Mesenchymal stem cell (in vitro differentiated cells and primary cell): ENCODE measurements around the gene GABBR2.

Experiments
- DNase-seq: peaks from one replicate; pipeline ENCODE4 v3.0.0-alpha.2; 2013
- H2AFZ ChIP-seq: one replicate; pipeline ENCODE4 v1.6.1; 2013; ENCODE audit warnings: low read depth, mild to moderate bottlenecking, control low read depth, inconsistent platforms, low read length, moderate library complexity
- H2AK5ac ChIP-seq: 2 replicates; pipeline ENCODE4 v1.6.1; 2013; ENCODE audit warnings: low read length, moderate library complexity, mild to moderate bottlenecking, inconsistent platforms; ENCODE audit not compliant: severe bottlenecking
- H2BK120ac ChIP-seq: one replicate; pipeline ENCODE4 v1.6.1; 2013; ENCODE audit warnings: low read depth, mild to moderate bottlenecking, inconsistent platforms, low read length, moderate library complexity
- H2BK12ac ChIP-seq, 2 experiments: one replicate each; pipeline ENCODE4 v1.6.1; 2013; ENCODE audit warnings: inconsistent platforms in 2 of 2, low read length in 2 of 2, mild to moderate bottlenecking in 2 of 2, moderate library complexity in 2 of 2, control low read depth in 1 of 2
- H2BK15ac ChIP-seq: one replicate; pipeline ENCODE4 v1.6.1; 2013; ENCODE audit warnings: mild to moderate bottlenecking, low read depth, inconsistent platforms; ENCODE audit not compliant: poor library complexity, severe bottlenecking
- H2BK5ac ChIP-seq: 2 replicates; pipeline ENCODE4 v1.6.1; 2013; ENCODE audit warnings: low read depth, mild to moderate bottlenecking, low read length, control low read depth, inconsistent platforms; ENCODE audit not compliant: poor library complexity, severe bottlenecking
- H3K14ac ChIP-seq, 2 experiments: one replicate each; pipeline ENCODE4 v1.6.1; 2013; ENCODE audit warnings: inconsistent platforms in 2 of 2, low read length in 2 of 2, control low read depth in 1 of 2, mild to moderate bottlenecking in 1 of 2, moderate library complexity in 1 of 2
- H3K18ac ChIP-seq, 2 experiments: one replicate each; pipeline ENCODE4 v1.6.1; 2013; ENCODE audit warnings: inconsistent platforms in 2 of 2, low read length in 2 of 2, control low read depth in 1 of 2, low read depth in 1 of 2, mild to moderate bottlenecking in 1 of 2
- H3K23ac ChIP-seq, 2 experiments: one replicate each; pipeline ENCODE4 v1.6.1; 2013; ENCODE audit warnings: inconsistent platforms in 2 of 2, low read length in 2 of 2, mild to moderate bottlenecking in 2 of 2, moderate library complexity in 2 of 2, control low read depth in 1 of 2
- H3K27ac ChIP-seq: 2 replicates; pipeline ENCODE4 v1.5.1; 2013; ENCODE audit warnings: mild to moderate bottlenecking, moderate library complexity, low read length, control low read depth, inconsistent platforms; ENCODE audit not compliant: poor library complexity, severe bottlenecking
- H3K27me3 ChIP-seq, 2 experiments: 2 replicates each; pipeline versions ENCODE4 v1.6.1 to v1.7.0; 2013; ENCODE audit warnings: low read length in 2 of 2, mild to moderate bottlenecking in 2 of 2, moderate library complexity in 2 of 2, control low read depth in 1 of 2, inconsistent platforms in 1 of 2; ENCODE audit not compliant: control insufficient read depth in 1 of 2, insufficient read depth in 1 of 2
- H3K36me3 ChIP-seq, 2 experiments: 2 replicates each; pipeline versions ENCODE4 v1.6.1 to v1.7.0; 2013; ENCODE audit warnings: low read length in 2 of 2, control low read depth in 1 of 2, inconsistent platforms in 1 of 2, low read depth in 1 of 2, mild to moderate bottlenecking in 1 of 2; ENCODE audit not compliant: insufficient read depth in 2 of 2, control insufficient read depth in 1 of 2
- H3K4ac ChIP-seq, 2 experiments: one replicate each; pipeline ENCODE4 v1.6.1; 2013; ENCODE audit warnings: inconsistent platforms in 2 of 2, low read length in 2 of 2, mild to moderate bottlenecking in 2 of 2, moderate library complexity in 2 of 2, control low read depth in 1 of 2, low read depth in 1 of 2
- H3K4me1 ChIP-seq: 2 replicates; pipeline ENCODE4 v1.6.1; 2013; ENCODE audit warnings: low read depth, low read length, control low read depth; ENCODE audit not compliant: control insufficient read depth, insufficient read depth
- H3K4me2 ChIP-seq: 2 replicates; pipeline ENCODE4 v1.6.1; 2013; ENCODE audit warnings: low read length, mild to moderate bottlenecking, inconsistent platforms; ENCODE audit not compliant: poor library complexity, severe bottlenecking
- H3K4me3 ChIP-seq, 2 experiments: 2 replicates each; pipeline versions ENCODE4 v1.5.1 to v1.7.0; 2013; ENCODE audit warnings: low read length in 2 of 2, mild to moderate bottlenecking in 2 of 2, control low read depth in 1 of 2, low read depth in 1 of 2; ENCODE audit not compliant: insufficient read depth in 1 of 2
- H3K79me1 ChIP-seq: replicated peaks from 2 replicates; pipeline ENCODE4 v1.6.1; 2013; ENCODE audit warnings: mild to moderate bottlenecking, control low read depth, low read length, inconsistent platforms; ENCODE audit not compliant: poor library complexity, severe bottlenecking
- H3K9ac ChIP-seq: 2 replicates; pipeline ENCODE4 v1.7.0; 2013; ENCODE audit warnings: mild to moderate bottlenecking, low read length, moderate library complexity
- H3K9me3 ChIP-seq: 2 replicates; pipeline ENCODE4 v1.7.0; 2013; ENCODE audit warnings: mild to moderate bottlenecking, low read length; ENCODE audit not compliant: control insufficient read depth
- H4K8ac ChIP-seq: one replicate; pipeline ENCODE4 v1.6.1; 2013; ENCODE audit warnings: inconsistent platforms, mild to moderate bottlenecking, low read length, moderate library complexity
- H4K91ac ChIP-seq: one replicate; pipeline ENCODE4 v1.6.1; 2013; ENCODE audit warnings: mild to moderate bottlenecking, low read length, inconsistent platforms
- WGBS: methylation state at CpG from one replicate; pipeline ENCODE4 v1.1.7; 2013; ENCODE audit warnings: mixed read lengths; 5-methylcytosine and 5-hydroxymethylcytosine counted together

The GABBR2 gene

GRCh38 chr9:98368366-98369065, 340.2 kb downstream of the GABBR2 start:
- Histone ChIP-seq H3K4me2 (no peak overlapping the region), H2BK12ac (no peak overlapping the region), H3K4ac (no peak overlapping the region), H3K9ac (no peak overlapping the region), H2BK5ac (no peak overlapping the region), H3K18ac (no peak overlapping the region), H2BK15ac (no peak overlapping the region), H3K27me3 (peaks cover 0 to 4% of the 10 kb centered on the region in 2 experiments), H2AFZ (no peak overlapping the region), H3K4me1 (peaks cover 2% of the 10 kb centered on the region), H4K91ac (no peak overlapping the region), H3K27ac (no peak overlapping the region), H4K8ac (no peak overlapping the region), H3K9me3 (peaks cover 16% of the 10 kb centered on the region), H3K14ac (no peak overlapping the region), H3K23ac (no peak overlapping the region), H2BK120ac (no peak overlapping the region), H3K36me3 (no peaks in the 10 kb centered on the region), H3K79me1 (no peaks in the 10 kb centered on the region), H3K4me3 (no peak overlapping the region), H2AK5ac (no peak overlapping the region)
- 92% methylated on average over 9 of the region's 9 CpGs for WGBS
- DNase-seq, result no peak

- Histone ChIP-seq H4K91ac (no peak overlapping the region), H3K27me3 (peaks cover 0 to 4% of the 10 kb centered on the region in 2 experiments), H3K27ac (no peak overlapping the region), H3K4me2 (no peak overlapping the region), H3K9ac (no peak overlapping the region), H3K23ac (no peak overlapping the region), H3K79me1 (no peaks in the 10 kb centered on the region), H2AFZ (no peak overlapping the region), H3K9me3 (peaks cover 16% of the 10 kb centered on the region), H4K8ac (no peak overlapping the region), H3K14ac (no peak overlapping the region), H3K18ac (no peak overlapping the region), H2BK15ac (no peak overlapping the region), H2BK5ac (no peak overlapping the region), H3K4ac (no peak overlapping the region), H2AK5ac (no peak overlapping the region), H3K4me1 (no peaks in the 10 kb centered on the region), H3K36me3 (no peaks in the 10 kb centered on the region), H2BK12ac (no peak overlapping the region), H2BK120ac (no peak overlapping the region), H3K4me3 (no peak overlapping the region)
- DNase-seq, result no peak
- WGBS, result 93% methylated on average over 4 of the region's 5 CpGs
These were observed 340.8 kb downstream of the GABBR2 start for GRCh38 chr9:98367923-98368322.

GRCh38 chr9:98367371-98367900, 341.3 kb downstream of the GABBR2 start:
- H3K27me3 ChIP-seq, result peaks cover 0 to 7% of the 10 kb centered on the region in 2 experiments
- H2BK12ac ChIP-seq, result no peak overlapping the region
- no peak overlapping the region for H2BK120ac ChIP-seq
- H4K8ac ChIP-seq, result no peak overlapping the region
- no peak overlapping the region for H2BK15ac ChIP-seq
- peaks cover 2% of the 10 kb centered on the region for H3K4me1 ChIP-seq
- no peak overlapping the region for H4K91ac ChIP-seq
- H2AK5ac ChIP-seq, result no peak overlapping the region
- H3K9me3 ChIP-seq, result peaks cover 16% of the 10 kb centered on the region
- no peak overlapping the region for H3K4me2 ChIP-seq
- no peaks in the 10 kb centered on the region for H3K79me1 ChIP-seq
- 60% methylated on average over 2 of the region's 5 CpGs for WGBS
- H3K4me3 ChIP-seq, result no peak overlapping the region
- H3K36me3 ChIP-seq, result no peaks in the 10 kb centered on the region
- H3K27ac ChIP-seq, result no peak overlapping the region
- H3K9ac ChIP-seq, result no peak overlapping the region
- H3K14ac ChIP-seq, result no peak overlapping the region
- H2BK5ac ChIP-seq, result no peak overlapping the region
- DNase-seq, result no peak
- no peak overlapping the region for H3K23ac ChIP-seq
- H3K18ac ChIP-seq, result no peak overlapping the region
- H2AFZ ChIP-seq, result no peak overlapping the region
- H3K4ac ChIP-seq, result no peak overlapping the region

GRCh38 chr9:98365781-98366180, 343.0 kb downstream of the GABBR2 start:
- no peak overlapping the region for H2BK120ac ChIP-seq
- no peak overlapping the region for H2BK5ac ChIP-seq
- no peak overlapping the region for H2AFZ ChIP-seq
- H3K79me1 ChIP-seq, result no peaks in the 10 kb centered on the region
- H4K91ac ChIP-seq, result no peak overlapping the region
- H3K27ac ChIP-seq, result no peak overlapping the region
- H3K9me3 ChIP-seq, result peaks cover 16% of the 10 kb centered on the region
- H3K4ac ChIP-seq, result no peak overlapping the region
- no peak overlapping the region for H4K8ac ChIP-seq
- H2BK15ac ChIP-seq, result no peak overlapping the region
- H3K27me3 ChIP-seq, result peaks cover 0 to 11% of the 10 kb centered on the region in 2 experiments
- no peaks in the 10 kb centered on the region for H3K36me3 ChIP-seq
- no peak overlapping the region for H3K9ac ChIP-seq
- no CpG with 5 or more reads among the region's 1 CpG for WGBS
- no peak for DNase-seq
- H2AK5ac ChIP-seq, result no peak overlapping the region
- no peak overlapping the region for H3K14ac ChIP-seq
- peaks cover 2% of the 10 kb centered on the region for H3K4me1 ChIP-seq
- no peak overlapping the region for H3K18ac ChIP-seq
- no peak overlapping the region for H3K4me3 ChIP-seq
- no peak overlapping the region for H2BK12ac ChIP-seq
- H3K4me2 ChIP-seq, result no peak overlapping the region
- no peak overlapping the region for H3K23ac ChIP-seq
